Thoracic aorta (tissue), 2 donors: ENCODE data around the gene SYAP1. TPM values are rescaled to one million over a fixed set of nuclear protein-coding genes. Genes with fewer than 3 reads are reported as not detected.

Experiments used
- ATAC-seq: fragments of 150-250 bp; one replicate; pipeline ENCODE4 v1.8.0; 2017; ENCODE audit warnings: low read depth; ENCODE audit not compliant: insufficient number of reproducible peaks, low FRiP score
- DNase-seq: peaks from one replicate; pipeline ENCODE4 v3.0.0-alpha.2; 2020; ENCODE audit warnings: low spot score
- H3K27ac ChIP-seq, 2 donors: fragments of 200-600 bp; sonication (generic); 1 replicate in 1 of 2; 2 replicates in 1 of 2; pipeline ENCODE4 v1.5.1; 2016; ENCODE audit warnings: mild to moderate bottlenecking in 2 of 2, moderate library complexity in 2 of 2
- H3K27me3 ChIP-seq: fragments of 200-600 bp; sonication (generic); replicated peaks from 2 replicates; pipeline ENCODE4 v1.6.0; 2016; ENCODE audit warnings: mild to moderate bottlenecking; ENCODE audit not compliant: insufficient read depth
- H3K36me3 ChIP-seq: fragments of 200-600 bp; sonication (generic); one replicate; pipeline ENCODE4 v1.5.1; 2016
- H3K4me1 ChIP-seq, 2 donors: fragments of 200-600 bp; sonication (generic); 1 replicate in 1 of 2; 2 replicates in 1 of 2; pipeline versions ENCODE4 v1.5.1 to v1.6.0; 2016; ENCODE audit warnings: low read depth in 2 of 2, mild to moderate bottlenecking in 1 of 2; ENCODE audit not compliant: control insufficient read depth in 1 of 2
- H3K4me3 ChIP-seq: fragments of 200-600 bp; sonication (generic); 2 replicates; pipeline ENCODE4 v1.5.1; 2016; ENCODE audit warnings: mild to moderate bottlenecking
- H3K9me3 ChIP-seq: fragments of 200-600 bp; sonication (generic); 2 replicates; pipeline ENCODE4 v1.5.1; 2016
- total RNA-seq, 2 donors: library from RNA; depleted of rRNA; stranded (reverse); fragments of >200 nt; gene quantifications; one replicate each; pipeline versions ENCODE4 v1.1.0 to v1.2.3, GENCODE V29; 2016
- TF ChIP-seq, protein P1 (sequence below): fragments of 200-600 bp; sonication (generic); IDR thresholded peaks from one replicate; pipeline ENCODE4 v1.5.1; 2019; ENCODE audit warnings: antibody characterized with exemption

SYAP1 gene
- total RNA-seq, 2 donors from 2014 or later = 18.3 to 22.2 TPM

DNA sequence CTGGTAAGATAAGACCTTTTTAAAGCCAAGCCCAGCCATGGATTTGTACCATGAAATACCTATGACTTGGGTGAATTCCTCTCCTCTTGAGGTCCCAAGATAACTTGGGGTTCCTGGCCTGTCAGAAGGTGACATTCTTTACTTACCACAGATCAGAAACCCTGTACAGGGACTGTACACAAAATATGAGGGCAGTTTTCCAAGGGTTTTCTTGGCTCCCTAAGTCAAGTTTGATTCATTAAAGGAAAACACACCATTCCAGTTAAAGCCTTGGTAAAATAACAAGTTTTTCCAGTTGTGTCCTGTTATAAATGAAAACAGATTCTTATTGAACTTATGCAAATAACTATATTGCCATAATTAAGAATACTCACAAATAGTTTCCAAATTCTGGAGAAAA, 8.2 kb downstream of the SYAP1 start:
- no peaks in the 10 kb centered on the region for H3K9me3 ChIP-seq
- H3K4me3 ChIP-seq = no peak overlapping the region
- no peak overlapping the region for H3K27ac ChIP-seq
- H3K36me3 ChIP-seq = no peaks in the 10 kb centered on the region
- DNase-seq (no peak), ATAC-seq (no peak)
- no peaks in the 10 kb centered on the region for H3K4me1 ChIP-seq
- no peaks in the 10 kb centered on the region for H3K27me3 ChIP-seq
- TF ChIP-seq, protein P1, sequence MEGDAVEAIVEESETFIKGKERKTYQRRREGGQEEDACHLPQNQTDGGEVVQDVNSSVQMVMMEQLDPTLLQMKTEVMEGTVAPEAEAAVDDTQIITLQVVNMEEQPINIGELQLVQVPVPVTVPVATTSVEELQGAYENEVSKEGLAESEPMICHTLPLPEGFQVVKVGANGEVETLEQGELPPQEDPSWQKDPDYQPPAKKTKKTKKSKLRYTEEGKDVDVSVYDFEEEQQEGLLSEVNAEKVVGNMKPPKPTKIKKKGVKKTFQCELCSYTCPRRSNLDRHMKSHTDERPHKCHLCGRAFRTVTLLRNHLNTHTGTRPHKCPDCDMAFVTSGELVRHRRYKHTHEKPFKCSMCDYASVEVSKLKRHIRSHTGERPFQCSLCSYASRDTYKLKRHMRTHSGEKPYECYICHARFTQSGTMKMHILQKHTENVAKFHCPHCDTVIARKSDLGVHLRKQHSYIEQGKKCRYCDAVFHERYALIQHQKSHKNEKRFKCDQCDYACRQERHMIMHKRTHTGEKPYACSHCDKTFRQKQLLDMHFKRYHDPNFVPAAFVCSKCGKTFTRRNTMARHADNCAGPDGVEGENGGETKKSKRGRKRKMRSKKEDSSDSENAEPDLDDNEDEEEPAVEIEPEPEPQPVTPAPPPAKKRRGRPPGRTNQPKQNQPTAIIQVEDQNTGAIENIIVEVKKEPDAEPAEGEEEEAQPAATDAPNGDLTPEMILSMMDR = no peak

- H3K36me3 ChIP-seq = no peaks in the 10 kb centered on the region
- no peaks in the 10 kb centered on the region for H3K9me3 ChIP-seq
- DNase-seq (no peak), ATAC-seq (no peak)
- no peak overlapping the region for H3K27ac ChIP-seq
- TF ChIP-seq, protein P1 = no peak
- no peaks in the 10 kb centered on the region for H3K27me3 ChIP-seq
- no peak overlapping the region for H3K4me3 ChIP-seq
- no peaks in the 10 kb centered on the region for H3K4me1 ChIP-seq
Measured at GRCh38 chrX:16730450-16730849, 11.0 kb downstream of the SYAP1 start.

- no peak for ATAC-seq
- Histone ChIP-seq H3K36me3 (peaks cover 3% of the 10 kb centered on the region), H3K4me1 (no peaks in the 10 kb centered on the region), H3K9me3 (no peaks in the 10 kb centered on the region), H3K27me3 (no peaks in the 10 kb centered on the region), H3K27ac (no peak overlapping the region), H3K4me3 (no peak overlapping the region)
- TF ChIP-seq, protein P1 = no peak
- no peak for DNase-seq
Measured at GRCh38 chrX:16733013-16733412, 13.6 kb downstream of the SYAP1 start.

GRCh38 chrX:16737024-16737423, 17.6 kb downstream of the SYAP1 start:
- no peak overlapping the region for H3K4me3 ChIP-seq
- DNase-seq (no peak), ATAC-seq (no peak)
- no peak overlapping the region for H3K27ac ChIP-seq
- TF ChIP-seq, protein P1 = no peak
- H3K36me3 ChIP-seq = peaks cover 7% of the 10 kb centered on the region
- H3K4me1 ChIP-seq = no peaks in the 10 kb centered on the region
- H3K9me3 ChIP-seq = no peaks in the 10 kb centered on the region
- no peaks in the 10 kb centered on the region for H3K27me3 ChIP-seq

- TF ChIP-seq, protein P1 = no peak
- H3K36me3 ChIP-seq = peaks cover 15% of the 10 kb centered on the region
Measured at GRCh38 chrX:16739574-16739973, 20.2 kb downstream of the SYAP1 start.

More at GRCh38 chrX:16739574-16739973, 20.2 kb downstream of the SYAP1 start:
- ATAC-seq = no peak
- no peak overlapping the region for H3K27ac ChIP-seq
- H3K4me1 ChIP-seq = no peaks in the 10 kb centered on the region
- H3K4me3 ChIP-seq = no peak overlapping the region
- H3K9me3 ChIP-seq = no peaks in the 10 kb centered on the region
- DNase-seq = no peak
- no peaks in the 10 kb centered on the region for H3K27me3 ChIP-seq
